Embryonic facial prominence (tissue), 1 donor: ENCODE measurements around the gene RASL10B.
"Not testable (repeated sequence)": the region's sequence is repeated elsewhere in the genome, so short reads cannot be mapped to it uniquely, and the experiment has no call there.

Experiments
- DNase-seq: peaks from one replicate; pipeline ENCODE4 v3.0.0-alpha.2; 2016; ENCODE audit errors: extremely low spot score

Gene RASL10B

GRCh38 chr17:35731239-35731916 lies at the start of gene RASL10B:
Gene RASL10B, plus strand, starts transcription at chr17:35731639. Its CDS starts 3,546 bp downstream, at chr17:35735185.
- DNase-seq: no peak

GRCh38 chr17:35683591-35683990 lies 47.8 kb upstream of the RASL10B start:
- DNase-seq: no peak

GRCh38 chr17:35684055-35684802 lies 47.2 kb upstream of the RASL10B start:
- no peak for DNase-seq

GRCh38 chr17:35692512-35693210 lies 38.8 kb upstream of the RASL10B start:
- DNase-seq: no peak

GRCh38 chr17:35693662-35694061 lies 37.8 kb upstream of the RASL10B start:
- no peak for DNase-seq

- no peak for DNase-seq
Measured at GRCh38 chr17:35694906-35695305, 36.5 kb upstream of the RASL10B start.

- no peak for DNase-seq
Measured at GRCh38 chr17:35695613-35696012, 35.8 kb upstream of the RASL10B start.

- no peak for DNase-seq
Measured at GRCh38 chr17:35698800-35699199, 32.6 kb upstream of the RASL10B start.

GRCh38 chr17:35700150-35700549 lies 31.3 kb upstream of the RASL10B start:
- no peak for DNase-seq

- DNase-seq: no peak
Measured at GRCh38 chr17:35701491-35701890, 29.9 kb upstream of the RASL10B start.

- DNase-seq: not testable (repeated sequence)
Measured at GRCh38 chr17:35703308-35703707, 28.1 kb upstream of the RASL10B start.

GRCh38 chr17:35705230-35705629 lies 26.2 kb upstream of the RASL10B start:
- no peak for DNase-seq

GRCh38 chr17:35705705-35706104 lies 25.7 kb upstream of the RASL10B start:
- DNase-seq: no peak

GRCh38 chr17:35708149-35708548 lies 23.3 kb upstream of the RASL10B start:
- DNase-seq: no peak

GRCh38 chr17:35708951-35709350 lies 22.5 kb upstream of the RASL10B start:
- no peak for DNase-seq

- DNase-seq: no peak
Measured at GRCh38 chr17:35709874-35710273, 21.6 kb upstream of the RASL10B start.

- DNase-seq: no peak
Measured at GRCh38 chr17:35710950-35711349, 20.5 kb upstream of the RASL10B start.

GRCh38 chr17:35713069-35713728 lies 18.2 kb upstream of the RASL10B start:
- no peak for DNase-seq

- no peak for DNase-seq
Measured at GRCh38 chr17:35714988-35715387, 16.5 kb upstream of the RASL10B start.

GRCh38 chr17:35715416-35715815 lies 16.0 kb upstream of the RASL10B start:
- no peak for DNase-seq

GRCh38 chr17:35716173-35716572 lies 15.3 kb upstream of the RASL10B start:
- no peak for DNase-seq

GRCh38 chr17:35716897-35717465 lies 14.5 kb upstream of the RASL10B start:
- DNase-seq: no peak
